Right ventricle myocardium superior (tissue), 1 donor: Measurements from ENCODE around the gene B3GAT1. TPM values are rescaled to one million over a fixed set of nuclear protein-coding genes. Genes with fewer than 3 reads are reported as not detected.
"Not testable (repeated sequence)": the region's sequence is repeated elsewhere in the genome, so short reads cannot be mapped to it uniquely, and the experiment has no call there.

Experiments
- ATAC-seq: fragments of 200-7000 bp; cut with Tn5 transposase; one replicate; pipeline ENCODE4 v1.9.1; 2020; ENCODE audit warnings: mild to moderate bottlenecking; ENCODE audit not compliant: poor library complexity
- DNase-seq: peaks from one replicate; pipeline ENCODE4 v3.0.0-alpha.2; 2020
- intact Hi-C: fragments of 100-400 bp; cut with DNase I; formaldehyde crosslinking; loops from one replicate; pipeline ENCODE4 v1.11.2; 2022
- total RNA-seq: library from RNA; stranded (reverse); fragmentation: NEBNext Ultra II Directional; extraction: Animal tissue kit (Norgen Biotek cat#: 25700); gene quantifications from one replicate; pipeline ENCODE4 v1.2.1, GENCODE V29; 2021
- donor health status: DM: no; HTN: yes; CAD: no; lungs with severe emphysema.

Gene B3GAT1
- total RNA-seq, 1 donor from 2014 or later = 0.11 TPM

GRCh38 chr11:134349802-134350355 is 62.2 kb downstream of the B3GAT1 start:
- intact Hi-C loops = no loop called here
- ATAC-seq = no peak
- no peak for DNase-seq

- no peak for DNase-seq
- ATAC-seq = no peak
- intact Hi-C loops = no loop called here
Observed at GRCh38 chr11:134349109-134349801, 62.8 kb downstream of the B3GAT1 start.

GRCh38 chr11:134347441-134347840 is 64.6 kb downstream of the B3GAT1 start:
- intact Hi-C loops = no loop called here
- DNase-seq = no peak
- ATAC-seq = no peak

GRCh38 chr11:134346976-134347350 is 65.1 kb downstream of the B3GAT1 start:
- DNase-seq (no peak), ATAC-seq (no peak)
- intact Hi-C loops = no loop called here

GRCh38 chr11:134346101-134346975 is 65.7 kb downstream of the B3GAT1 start:
- intact Hi-C loops = no loop called here
- no peak for ATAC-seq
- no peak for DNase-seq

- ATAC-seq (no peak), DNase-seq (no peak)
- intact Hi-C loops = no loop called here
Observed at GRCh38 chr11:134345237-134345550, 66.8 kb downstream of the B3GAT1 start.

GRCh38 chr11:134344497-134345236 is 67.4 kb downstream of the B3GAT1 start:
- ATAC-seq, intact Hi-C loops, DNase-seq: not testable (repeated sequence)

- intact Hi-C loops = no loop called here
- no peak for DNase-seq
- no peak for ATAC-seq
Observed at GRCh38 chr11:134343646-134344045, 68.4 kb downstream of the B3GAT1 start.

- ATAC-seq (no peak), DNase-seq (no peak)
- intact Hi-C loops = no loop called here
Observed at GRCh38 chr11:134342572-134343340, 69.3 kb downstream of the B3GAT1 start.

- no peak for DNase-seq
- intact Hi-C loops = no loop called here
Observed at GRCh38 chr11:134341805-134342571, 70.1 kb downstream of the B3GAT1 start.

GRCh38 chr11:134340354-134340964 is 71.6 kb downstream of the B3GAT1 start:
- no peak for ATAC-seq
- no peak for DNase-seq
- intact Hi-C loops = no loop called here

More at GRCh38 chr11:134341805-134342571, 70.1 kb downstream of the B3GAT1 start:
- ATAC-seq = no peak

- ATAC-seq = no peak
- DNase-seq = no peak
- intact Hi-C loops = no loop called here
Observed at GRCh38 chr11:134339756-134340155, 72.3 kb downstream of the B3GAT1 start.

GRCh38 chr11:134338654-134339053 is 73.4 kb downstream of the B3GAT1 start:
- ATAC-seq (no peak), DNase-seq (no peak)
- intact Hi-C loops = no loop called here

- no peak for DNase-seq
- no peak for ATAC-seq
- intact Hi-C loops = no loop called here
Observed at GRCh38 chr11:134338068-134338467, 74.0 kb downstream of the B3GAT1 start.

- no peak for ATAC-seq
- intact Hi-C loops = no loop called here
- DNase-seq = no peak
Observed at GRCh38 chr11:134337051-134337450, 75.0 kb downstream of the B3GAT1 start.

- DNase-seq = no peak
- ATAC-seq = no peak
- intact Hi-C loops = no loop called here
Observed at GRCh38 chr11:134334796-134335571, 77.1 kb downstream of the B3GAT1 start.

- DNase-seq (no peak), ATAC-seq (no peak)
- intact Hi-C loops = no loop called here
Observed at GRCh38 chr11:134333946-134334345, 78.1 kb downstream of the B3GAT1 start.
